IMR-90 (cell line): ENCODE results near the gene EPO.

Source experiments
- FOS ChIP-seq: fragments of 150-350 bp; IDR thresholded peaks from 2 replicates; pipeline ENCODE4 v1.6.1; 2016; ENCODE audit warnings: low read depth, low read length
- MXI1 ChIP-seq: IDR thresholded peaks from 2 replicates; pipeline ENCODE4 v1.6.1; 2012; ENCODE audit warnings: low read depth, mild to moderate bottlenecking, low read length, moderate library complexity, borderline replicate concordance
- POLR2A ChIP-seq: IDR thresholded peaks from 2 replicates; pipeline ENCODE4 v1.6.1; 2012; ENCODE audit warnings: mild to moderate bottlenecking, low read depth, low read length
- RFX5 ChIP-seq: IDR thresholded peaks from 2 replicates; pipeline ENCODE4 v1.8.0; 2012; ENCODE audit warnings: low read depth, mild to moderate bottlenecking, low read length, moderate library complexity
- SMC3 ChIP-seq: fragments of 150-350 bp; IDR thresholded peaks from 2 replicates; pipeline ENCODE4 v1.6.1; 2016; ENCODE audit warnings: low read depth, mild to moderate bottlenecking, antibody characterized with exemption, low read length, moderate library complexity
- TF ChIP-seq, protein P1 (sequence below): conservative IDR thresholded peaks from 2 replicates; pipeline ENCODE4 v1.5.1; 2012; ENCODE audit warnings: mild to moderate bottlenecking, low read depth, low read length, improper control_type of control experiment

DNA sequence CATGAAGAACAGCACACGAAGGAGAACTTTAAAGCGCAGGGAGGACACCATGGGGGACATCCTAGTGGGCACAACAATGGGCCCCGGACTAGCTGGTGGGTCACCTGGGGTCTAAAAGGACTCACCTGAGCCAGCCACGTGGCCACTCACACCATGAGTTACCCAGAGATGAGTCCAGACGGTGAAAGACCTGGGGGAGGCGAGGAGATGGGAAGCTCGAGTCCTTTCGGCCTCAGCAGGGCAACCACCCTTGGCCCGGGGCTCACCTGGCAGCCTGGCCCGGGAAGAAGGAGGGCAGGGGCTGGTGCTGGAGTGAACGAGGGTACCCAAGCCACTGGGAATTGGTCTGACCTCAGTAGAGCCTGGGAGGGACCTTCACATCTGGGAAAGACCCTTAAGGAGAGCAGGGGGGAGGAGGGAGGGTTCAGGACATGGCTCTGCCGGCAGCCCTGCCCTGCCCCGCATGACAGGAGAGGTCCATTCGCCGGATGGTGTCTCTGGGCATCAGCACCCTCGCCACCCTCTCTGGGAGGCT, 31.9 kb upstream of the EPO start:
- TF ChIP-seq SMC3 (no peak), FOS (no peak), POLR2A (no peak), MXI1 (no peak), RFX5 (no peak)
- TF ChIP-seq, protein P1, sequence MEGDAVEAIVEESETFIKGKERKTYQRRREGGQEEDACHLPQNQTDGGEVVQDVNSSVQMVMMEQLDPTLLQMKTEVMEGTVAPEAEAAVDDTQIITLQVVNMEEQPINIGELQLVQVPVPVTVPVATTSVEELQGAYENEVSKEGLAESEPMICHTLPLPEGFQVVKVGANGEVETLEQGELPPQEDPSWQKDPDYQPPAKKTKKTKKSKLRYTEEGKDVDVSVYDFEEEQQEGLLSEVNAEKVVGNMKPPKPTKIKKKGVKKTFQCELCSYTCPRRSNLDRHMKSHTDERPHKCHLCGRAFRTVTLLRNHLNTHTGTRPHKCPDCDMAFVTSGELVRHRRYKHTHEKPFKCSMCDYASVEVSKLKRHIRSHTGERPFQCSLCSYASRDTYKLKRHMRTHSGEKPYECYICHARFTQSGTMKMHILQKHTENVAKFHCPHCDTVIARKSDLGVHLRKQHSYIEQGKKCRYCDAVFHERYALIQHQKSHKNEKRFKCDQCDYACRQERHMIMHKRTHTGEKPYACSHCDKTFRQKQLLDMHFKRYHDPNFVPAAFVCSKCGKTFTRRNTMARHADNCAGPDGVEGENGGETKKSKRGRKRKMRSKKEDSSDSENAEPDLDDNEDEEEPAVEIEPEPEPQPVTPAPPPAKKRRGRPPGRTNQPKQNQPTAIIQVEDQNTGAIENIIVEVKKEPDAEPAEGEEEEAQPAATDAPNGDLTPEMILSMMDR: no peak
